Measurements from ENCODE around the gene EHD3.

The EHD3 gene

DNA sequence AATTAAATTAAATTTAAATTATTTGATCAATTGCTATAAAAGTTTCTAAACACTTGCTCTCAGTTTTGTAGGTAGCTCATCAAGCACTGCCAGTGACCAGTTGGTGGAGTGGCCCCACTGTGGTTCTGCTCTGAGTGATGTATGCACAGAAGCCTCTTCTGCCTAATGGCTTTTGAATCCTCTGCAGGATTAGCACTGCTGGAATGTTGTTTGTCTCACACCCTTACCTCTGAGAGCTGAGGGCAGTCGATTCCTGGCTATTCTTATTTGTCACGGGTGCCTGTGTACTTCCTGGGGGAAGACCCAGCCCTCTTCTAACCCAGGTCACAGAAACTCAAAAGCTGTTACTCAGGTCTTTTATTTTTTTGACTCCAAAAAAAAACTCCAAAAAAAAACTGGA is 26.2 kb upstream of the EHD3 start:
- H3K4me3 ChIP-seq (ENCODE audit: low read depth, low read length) = no peak overlapping the region
- in situ Hi-C loops (cut with HindIII; ENCODE audit: low sequenced_read_pairs) = no loop called here
- TF ChIP-seq, protein P1, sequence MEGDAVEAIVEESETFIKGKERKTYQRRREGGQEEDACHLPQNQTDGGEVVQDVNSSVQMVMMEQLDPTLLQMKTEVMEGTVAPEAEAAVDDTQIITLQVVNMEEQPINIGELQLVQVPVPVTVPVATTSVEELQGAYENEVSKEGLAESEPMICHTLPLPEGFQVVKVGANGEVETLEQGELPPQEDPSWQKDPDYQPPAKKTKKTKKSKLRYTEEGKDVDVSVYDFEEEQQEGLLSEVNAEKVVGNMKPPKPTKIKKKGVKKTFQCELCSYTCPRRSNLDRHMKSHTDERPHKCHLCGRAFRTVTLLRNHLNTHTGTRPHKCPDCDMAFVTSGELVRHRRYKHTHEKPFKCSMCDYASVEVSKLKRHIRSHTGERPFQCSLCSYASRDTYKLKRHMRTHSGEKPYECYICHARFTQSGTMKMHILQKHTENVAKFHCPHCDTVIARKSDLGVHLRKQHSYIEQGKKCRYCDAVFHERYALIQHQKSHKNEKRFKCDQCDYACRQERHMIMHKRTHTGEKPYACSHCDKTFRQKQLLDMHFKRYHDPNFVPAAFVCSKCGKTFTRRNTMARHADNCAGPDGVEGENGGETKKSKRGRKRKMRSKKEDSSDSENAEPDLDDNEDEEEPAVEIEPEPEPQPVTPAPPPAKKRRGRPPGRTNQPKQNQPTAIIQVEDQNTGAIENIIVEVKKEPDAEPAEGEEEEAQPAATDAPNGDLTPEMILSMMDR (IDR thresholded peaks at IDR 0.05; ENCODE audit: low read depth, low read length) = no peak
- no peak for DNase-seq (ENCODE audit: low read depth, low spot score)

GRCh38 chr2:31208240-31208639 is 25.7 kb upstream of the EHD3 start:
- DNase-seq (ENCODE audit: low read depth, low spot score) = no peak

GRCh38 chr2:31212659-31213600 is 21.0 kb upstream of the EHD3 start:
- TF ChIP-seq, protein P1 (IDR thresholded peaks at IDR 0.05; ENCODE audit: low read depth, low read length) = no peak
- no peak for DNase-seq (ENCODE audit: low read depth, low spot score)
- H3K4me3 ChIP-seq (ENCODE audit: low read depth, low read length) = no peak overlapping the region
- in situ Hi-C loops (cut with HindIII; ENCODE audit: low sequenced_read_pairs) = no loop called here

More at GRCh38 chr2:31208240-31208639, 25.7 kb upstream of the EHD3 start:
- H3K4me3 ChIP-seq (ENCODE audit: low read depth, low read length) = no peak overlapping the region
- in situ Hi-C loops (cut with HindIII; ENCODE audit: low sequenced_read_pairs) = no loop called here
- TF ChIP-seq, protein P1 (IDR thresholded peaks at IDR 0.05; ENCODE audit: low read depth, low read length) = no peak

GRCh38 chr2:31213601-31214443 is 20.1 kb upstream of the EHD3 start:
- in situ Hi-C loops (cut with HindIII; ENCODE audit: low sequenced_read_pairs) = no loop called here
- TF ChIP-seq, protein P1 (IDR thresholded peaks at IDR 0.05; ENCODE audit: low read depth, low read length) = no peak
- no peak for DNase-seq (ENCODE audit: low read depth, low spot score)
- H3K4me3 ChIP-seq (ENCODE audit: low read depth, low read length) = no peak overlapping the region

DNA sequence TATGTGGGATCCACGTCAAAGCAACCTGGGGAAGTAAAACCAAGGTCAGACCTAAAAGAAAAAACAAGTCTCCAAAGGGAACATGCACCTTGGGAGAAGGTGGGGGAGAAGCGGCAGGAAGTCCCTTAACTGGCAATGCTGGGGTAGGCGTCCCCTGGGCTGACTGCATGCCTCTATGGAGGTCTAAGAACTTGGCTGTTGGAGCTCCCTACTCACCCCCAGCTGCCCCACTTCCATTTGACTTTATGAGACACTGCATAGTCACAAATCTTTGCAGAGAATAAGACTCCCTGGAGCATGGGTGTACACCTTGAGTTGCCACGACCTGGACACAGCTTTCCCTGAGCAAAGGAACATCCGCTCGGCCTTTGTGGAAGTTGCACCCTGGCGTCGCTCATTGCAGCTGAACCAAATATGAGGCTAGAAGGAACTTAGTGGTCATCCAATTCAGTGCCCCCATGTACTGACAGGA is 19.5 kb upstream of the EHD3 start:
- H3K4me3 ChIP-seq (ENCODE audit: low read depth, low read length) = no peak overlapping the region
- TF ChIP-seq, protein P1 (IDR thresholded peaks at IDR 0.05; ENCODE audit: low read depth, low read length) = no peak
- in situ Hi-C loops (cut with HindIII; ENCODE audit: low sequenced_read_pairs) = no loop called here
- DNase-seq (ENCODE audit: low read depth, low spot score) = no peak

DNA sequence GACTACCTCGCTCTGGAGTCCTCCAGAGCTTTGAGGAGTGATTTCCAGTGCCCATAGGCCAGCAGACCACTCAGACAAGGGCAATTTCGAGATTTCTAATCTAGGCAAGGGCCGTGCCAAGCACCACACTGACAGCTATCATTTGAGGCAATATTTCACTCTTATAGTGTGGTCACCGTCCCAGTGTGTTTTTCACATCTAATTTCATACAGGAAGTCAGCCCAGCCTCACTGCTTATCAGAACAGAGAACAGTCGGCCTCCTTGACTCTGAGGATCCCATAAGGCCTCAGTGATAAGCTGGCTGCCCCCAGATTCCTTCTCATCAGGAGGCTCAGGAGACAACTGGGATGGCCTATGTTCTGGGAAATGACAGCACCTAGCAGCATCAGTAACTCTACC is 17.2 kb upstream of the EHD3 start:
- in situ Hi-C loops (cut with HindIII; ENCODE audit: low sequenced_read_pairs) = no loop called here
- DNase-seq (ENCODE audit: low read depth, low spot score) = no peak
- no peak overlapping the region for H3K4me3 ChIP-seq (ENCODE audit: low read depth, low read length)
- TF ChIP-seq, protein P1 (IDR thresholded peaks at IDR 0.05; ENCODE audit: low read depth, low read length) = no peak

Data from astrocyte of the spinal cord (primary cell).